Heart left ventricle (tissue), 16 donors: Measurements from ENCODE around the gene ALG8. TPM values are rescaled to one million over a fixed set of nuclear protein-coding genes. Genes with fewer than 3 reads are reported as not detected.

Experiments used
- ATAC-seq, 4 donors: fragments of 200-7000 bp; cut with Tn5 transposase; one replicate each; pipeline ENCODE4 v1.9.1; 2020 to 2022; ENCODE audit warnings: moderate library complexity in 4 of 4, mild to moderate bottlenecking in 3 of 4, moderate number of reproducible peaks in 1 of 4
- DNase-seq, 5 donors: peaks; one replicate each; pipeline ENCODE4 v3.0.0-alpha.2; 2020
- H3K27ac ChIP-seq, 12 donors: fragments of 200-600 bp; sonication (generic) in 4 of 12; one replicate each; pipeline versions ENCODE4 v1.5.0 to v1.8.0; 2016 to 2022; ENCODE audit warnings: mild to moderate bottlenecking in 2 of 12
- H3K27me3 ChIP-seq, 9 donors: fragments of 200-600 bp; sonication (generic) in 2 of 9; one replicate each; pipeline versions ENCODE4 v1.5.1 to v1.8.0; 2016 to 2022; ENCODE audit warnings: mild to moderate bottlenecking in 3 of 9
- H3K36me3 ChIP-seq, 9 donors: fragments of 200-600 bp; sonication (generic) in 2 of 9; one replicate each; pipeline versions ENCODE4 v1.5.0 to v1.8.0; 2018 to 2022; ENCODE audit warnings: mild to moderate bottlenecking in 2 of 9
- H3K4me1 ChIP-seq, 12 donors: fragments of 200-600 bp; sonication (generic) in 4 of 12; one replicate each; pipeline versions ENCODE4 v1.5.0 to v1.8.0; 2016 to 2022; ENCODE audit warnings: mild to moderate bottlenecking in 3 of 12
- H3K4me3 ChIP-seq, 12 donors: fragments of 200-600 bp; sonication (generic) in 4 of 12; one replicate each; pipeline versions ENCODE4 v1.5.0 to v1.8.0; 2017 to 2022; ENCODE audit warnings: mild to moderate bottlenecking in 9 of 12, moderate library complexity in 4 of 12
- H3K9me3 ChIP-seq, 12 donors: fragments of 200-600 bp; sonication (generic) in 4 of 12; one replicate each; pipeline versions ENCODE4 v1.5.0 to v1.8.0; 2016 to 2022; ENCODE audit warnings: mild to moderate bottlenecking in 1 of 12
- POLR2A ChIP-seq, 2 donors: fragments of 450-650 bp; IDR thresholded peaks; one replicate each; pipeline ENCODE4 v1.6.1; 2017; ENCODE audit warnings: antibody characterized with exemption in 2 of 2, mild to moderate bottlenecking in 2 of 2, moderate library complexity in 2 of 2
- WGBS, 4 donors: extraction: QIAGEN DNeasy Blood & Tissue Kit in 2 of 4; methylation state at CpG; one replicate each; pipeline versions ENCODE4 v1.1.5 to v1.1.7; 2013 to 2018; 5-methylcytosine and 5-hydroxymethylcytosine counted together
- intact Hi-C, 10 donors: fragments of 100-400 bp; cut with DNase I; formaldehyde crosslinking; loops; one replicate each; pipeline versions ENCODE4 v1.11.1 to v1.14.2; 2022
- polyA plus RNA-seq, 2 donors: library from polyadenylated mRNA; stranded (reverse); fragments of 200-250 nt; gene quantifications; one replicate each; pipeline ENCODE4 v1.2.3, GENCODE V29; 2013
- total RNA-seq, 9 donors: library from RNA; depleted of rRNA in 2 of 9; stranded (reverse); fragments of >200 nt in 2 of 9; fragmentation: NEBNext Ultra II Directional in 3 of 9; extraction: Animal tissue kit (Norgen Biotek cat#: 25700) in 3 of 9; gene quantifications; one replicate each; pipeline versions ENCODE4 v1.1.0 to v1.2.4, GENCODE V29; 2016 to 2023
- TF ChIP-seq, protein P1 (sequence below), 12 donors: fragments of 200-600 bp; sonication (generic) in 4 of 12; IDR thresholded peaks; one replicate each; pipeline versions ENCODE4 v1.5.0 to v1.8.0; 2018 to 2022; ENCODE audit warnings: antibody characterized with exemption in 12 of 12, mild to moderate bottlenecking in 5 of 12
- donor health status: ischemic (EF 13 %, LVEDD 7.1; RV severe dilation, severe dysfunction).
- donor health status: healthy with polysubstance abuse.
- donor health status: DM: no; HTN: yes; CAD: no.
- donor health status: DM: no; HTN: no; CAD: no.
- donor health status: ischemic (EF 25% LVEDD 6.9; RV normal size, moderate dysfunction).
- donor health status: ischemic (EF 25% LVEDD 5.7; RV mildly dilated, moderate dysfunction).
- donor health status: healthy.
- donor health status: DM: yes; HTN: yes; CAD: no.
- donor health status: ischemic (EF 35%, LVEDD 5.7; RV mildly dilated, moderate dysfunction).
- donor health status: nonischemic (EF 11% LVEDD 7.7; RV severe dilation, severe dysfunction).
- donor health status: DM: yes; HTN: yes; CAD: no.
- donor health status: PGD.
- donor health status: ischemic (EF 29% LVEDD 5.4; RV normal size, mild dysfunction).
- donor health status: nonischemic (EF 23%, LVEDD 6.1; RV moderate dilation, normal function).

Gene ALG8
- total and polyA plus RNA-seq, 11 donors: 14.1 to 39.5 (median 19.0) TPM

DNA sequence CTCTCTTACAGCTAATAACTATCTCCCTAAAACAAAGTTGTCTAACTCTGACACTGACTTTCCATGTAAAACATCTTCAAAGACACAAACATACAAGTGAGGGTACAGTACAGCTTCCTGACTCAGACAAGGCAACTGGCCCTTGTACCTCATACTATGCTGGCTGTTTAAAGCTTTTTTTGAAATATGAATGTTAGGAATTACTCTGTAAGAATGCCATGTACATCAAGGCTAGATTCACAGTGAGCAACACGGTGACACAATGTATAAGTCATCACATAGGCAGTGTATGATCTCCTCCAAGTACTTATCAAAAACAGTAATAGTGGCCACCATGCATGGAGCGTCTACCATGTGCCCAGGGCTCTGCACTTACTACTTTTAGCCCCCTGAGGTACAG, 28.6 kb downstream of the ALG8 start:
- no peaks in the 10 kb centered on the region for H3K27me3 ChIP-seq
- WGBS, 4 donors: 83 to 98% (median 90%) methylated on average over 2 of the region's 2 CpGs
- DNase-seq (no peak), ATAC-seq (no peak)
- TF ChIP-seq, protein P1, sequence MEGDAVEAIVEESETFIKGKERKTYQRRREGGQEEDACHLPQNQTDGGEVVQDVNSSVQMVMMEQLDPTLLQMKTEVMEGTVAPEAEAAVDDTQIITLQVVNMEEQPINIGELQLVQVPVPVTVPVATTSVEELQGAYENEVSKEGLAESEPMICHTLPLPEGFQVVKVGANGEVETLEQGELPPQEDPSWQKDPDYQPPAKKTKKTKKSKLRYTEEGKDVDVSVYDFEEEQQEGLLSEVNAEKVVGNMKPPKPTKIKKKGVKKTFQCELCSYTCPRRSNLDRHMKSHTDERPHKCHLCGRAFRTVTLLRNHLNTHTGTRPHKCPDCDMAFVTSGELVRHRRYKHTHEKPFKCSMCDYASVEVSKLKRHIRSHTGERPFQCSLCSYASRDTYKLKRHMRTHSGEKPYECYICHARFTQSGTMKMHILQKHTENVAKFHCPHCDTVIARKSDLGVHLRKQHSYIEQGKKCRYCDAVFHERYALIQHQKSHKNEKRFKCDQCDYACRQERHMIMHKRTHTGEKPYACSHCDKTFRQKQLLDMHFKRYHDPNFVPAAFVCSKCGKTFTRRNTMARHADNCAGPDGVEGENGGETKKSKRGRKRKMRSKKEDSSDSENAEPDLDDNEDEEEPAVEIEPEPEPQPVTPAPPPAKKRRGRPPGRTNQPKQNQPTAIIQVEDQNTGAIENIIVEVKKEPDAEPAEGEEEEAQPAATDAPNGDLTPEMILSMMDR (IDR thresholded peaks at IDR 0.05): no peak
- no peak for TF ChIP-seq POLR2A (IDR thresholded peaks at IDR 0.05)
- H3K36me3 ChIP-seq: peaks cover 0 to 73% (median 55%) of the 10 kb centered on the region in 9 donors
- intact Hi-C loops: no loop called here
- no peaks in the 10 kb centered on the region for H3K4me1 ChIP-seq
- H3K9me3 ChIP-seq: no peaks in the 10 kb centered on the region
- no peak overlapping the region for H3K4me3 ChIP-seq
- H3K27ac ChIP-seq: no peak overlapping the region

DNA sequence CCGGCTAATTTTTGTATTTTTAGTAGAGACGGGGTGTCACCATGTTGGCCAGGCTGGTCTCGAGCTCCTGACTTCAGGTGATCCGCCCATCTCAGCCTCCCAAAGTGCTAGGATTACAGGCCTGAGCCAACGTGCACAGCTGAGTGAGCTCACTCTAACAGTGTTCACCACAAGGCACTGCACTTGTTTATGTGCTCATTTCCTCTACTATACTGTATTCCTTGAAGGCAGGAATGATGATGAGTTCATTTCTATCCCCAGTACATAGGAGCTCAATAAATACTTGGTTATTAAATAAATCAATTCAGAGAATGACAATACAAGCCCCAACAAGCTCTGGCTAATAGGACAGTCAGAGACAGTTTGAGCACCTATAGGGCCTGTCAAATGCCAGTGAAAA, 29.1 kb downstream of the ALG8 start:
- no peak for DNase-seq
- Histone ChIP-seq H3K27me3 (no peaks in the 10 kb centered on the region), H3K27ac (no peak overlapping the region), H3K9me3 (no peaks in the 10 kb centered on the region), H3K4me1 (no peaks in the 10 kb centered on the region), H3K4me3 (no peak overlapping the region), H3K36me3 (peaks cover 0 to 73% (median 59%) of the 10 kb centered on the region in 9 donors)
- TF ChIP-seq, protein P1 (IDR thresholded peaks at IDR 0.05): no peak
- TF ChIP-seq POLR2A (IDR thresholded peaks at IDR 0.05): no peak
- intact Hi-C loops: no loop called here
- WGBS, 4 donors: 88 to 93% (median 91%) methylated on average over 5 of the region's 5 CpGs
- ATAC-seq: no peak

DNA sequence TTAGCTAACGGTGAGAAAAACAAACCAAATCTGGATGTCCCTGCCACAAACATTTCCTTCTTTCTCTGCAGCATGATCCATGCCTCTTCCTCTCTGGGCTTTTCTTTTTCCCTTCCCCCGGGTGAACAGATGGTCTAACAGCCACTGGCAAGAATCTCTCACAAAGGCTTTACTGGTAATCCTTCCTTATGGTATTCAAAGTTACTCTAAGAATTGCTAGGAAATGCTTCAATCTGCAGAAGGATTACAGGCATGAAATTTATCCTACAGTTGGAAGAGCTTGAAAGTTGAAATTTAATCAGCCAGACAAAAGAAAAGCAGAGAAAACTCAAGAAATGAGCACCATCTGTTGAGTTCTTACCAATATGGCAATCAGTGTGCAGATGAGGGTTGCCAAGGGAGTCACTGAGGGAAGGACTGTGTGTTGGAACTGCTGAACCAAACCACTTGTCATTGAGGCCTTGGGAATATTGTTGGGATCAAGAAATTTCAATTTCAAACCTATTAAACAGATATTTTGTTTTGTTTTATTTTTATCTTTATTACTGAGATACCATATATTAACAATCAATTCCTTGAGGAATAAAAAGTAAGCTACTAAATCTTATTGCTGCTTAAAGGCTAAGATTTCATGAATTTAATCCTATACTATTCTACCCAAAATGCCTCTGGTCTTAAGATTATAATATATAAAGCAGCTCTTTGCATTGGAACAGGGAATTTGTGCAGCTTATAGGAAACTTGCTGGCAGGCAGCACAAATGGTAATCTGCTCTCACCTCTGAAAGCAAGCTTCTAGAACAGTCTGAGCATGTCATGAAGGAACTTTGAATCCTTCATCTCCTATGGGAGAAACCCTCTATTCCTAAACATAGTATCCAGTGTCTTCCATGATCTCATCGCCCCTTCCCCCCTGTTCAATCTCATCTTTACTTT, 30.1 kb downstream of the ALG8 start:
- H3K36me3 ChIP-seq: peaks cover 0 to 73% (median 58%) of the 10 kb centered on the region in 9 donors
- 70 to 77% (median 74%) methylated on average over 3 of the region's 3 CpGs for WGBS, 4 donors
- no peak overlapping the region for H3K4me3 ChIP-seq
- no peak overlapping the region for H3K27ac ChIP-seq
- TF ChIP-seq POLR2A (IDR thresholded peaks at IDR 0.05): no peak
- TF ChIP-seq, protein P1 (IDR thresholded peaks at IDR 0.05): no peak
- no peaks in the 10 kb centered on the region for H3K9me3 ChIP-seq
- no peak for DNase-seq
- H3K4me1 ChIP-seq: no peaks in the 10 kb centered on the region
- no peaks in the 10 kb centered on the region for H3K27me3 ChIP-seq
- no peak for ATAC-seq
- intact Hi-C loops: no loop called here

DNA sequence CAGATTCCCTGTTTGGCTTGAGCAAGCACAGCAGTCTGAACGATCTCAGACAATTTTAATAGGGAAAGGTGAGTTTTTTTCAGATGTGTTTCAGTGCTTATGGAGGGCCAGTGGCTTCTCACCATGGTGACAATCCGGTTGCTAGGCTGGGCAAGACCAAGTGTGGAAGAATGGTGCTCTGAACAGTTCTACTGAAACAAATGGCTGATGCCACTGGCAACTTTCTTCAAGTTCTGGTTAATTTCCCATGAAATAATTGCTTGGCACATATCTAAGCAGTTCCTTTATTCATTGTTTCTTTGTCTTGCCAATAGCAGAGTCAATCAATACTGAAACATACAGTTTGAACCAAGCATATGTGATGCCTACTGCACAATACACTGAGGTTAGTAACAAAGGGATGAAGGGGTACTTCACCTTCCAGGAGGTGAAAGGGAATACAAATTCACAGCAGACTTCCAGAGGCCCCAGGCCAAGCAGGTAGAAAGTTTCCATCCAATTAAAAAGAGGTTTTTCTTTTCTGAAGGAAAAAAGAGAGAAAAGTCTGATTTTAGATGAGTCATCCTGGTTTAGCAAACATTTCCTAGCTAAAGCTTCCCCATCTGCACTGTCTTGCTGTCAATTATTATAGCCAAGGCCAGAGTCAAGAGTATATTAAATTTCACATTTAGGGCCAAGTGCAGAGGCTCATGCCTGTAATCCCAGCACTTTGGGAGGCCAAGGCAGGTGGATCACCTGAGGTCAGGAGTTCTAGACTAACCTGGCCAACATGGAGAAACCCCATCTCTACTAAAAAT, 38.6 kb downstream of the ALG8 start:
- 69 to 93% (median 87%) methylated on average over 2 of the region's 2 CpGs for WGBS, 4 donors
- Histone ChIP-seq H3K4me1 (peaks cover 0 to 10% (median 0%) of the 10 kb centered on the region in 12 donors), H3K27ac (no peak overlapping the region), H3K4me3 (no peak overlapping the region), H3K36me3 (peaks cover 0 to 68% (median 48%) of the 10 kb centered on the region in 9 donors), H3K9me3 (no peaks in the 10 kb centered on the region), H3K27me3 (no peaks in the 10 kb centered on the region)
- no peak for ATAC-seq
- TF ChIP-seq, protein P1 (IDR thresholded peaks at IDR 0.05): no peak
- no peak for TF ChIP-seq POLR2A (IDR thresholded peaks at IDR 0.05)
- no peak for DNase-seq
- intact Hi-C loops: no loop called here
